Suprapubic skin (tissue), 3 donors: Measurements from ENCODE around the gene TCTN1.

Source experiments
- CTCF ChIP-seq, 2 donors: fragments of 200-600 bp in 1 of 2; fragments of 450-650 bp in 1 of 2; sonication (generic) in 1 of 2; IDR thresholded peaks; one replicate each; pipeline ENCODE4 v1.5.1; 2016 to 2019; ENCODE audit warnings: antibody characterized with exemption in 2 of 2, mild to moderate bottlenecking in 1 of 2, moderate library complexity in 1 of 2
- POLR2A ChIP-seq, 2 donors: fragments of 450-650 bp; IDR thresholded peaks; one replicate each; pipeline ENCODE4 v1.6.1; 2017; ENCODE audit warnings: antibody characterized with exemption in 2 of 2, mild to moderate bottlenecking in 2 of 2, moderate library complexity in 2 of 2

- peak in 1 of 2 donors; percentile 40 for TF ChIP-seq CTCF (IDR thresholded peaks at IDR 0.05)
- TF ChIP-seq POLR2A (IDR thresholded peaks at IDR 0.05): no peak
These were observed 13.7 kb upstream of the TCTN1 start for GRCh38 chr12:110600254-110600653.
